ENCODE data around the gene TBRG4.

TBRG4 gene

DNA sequence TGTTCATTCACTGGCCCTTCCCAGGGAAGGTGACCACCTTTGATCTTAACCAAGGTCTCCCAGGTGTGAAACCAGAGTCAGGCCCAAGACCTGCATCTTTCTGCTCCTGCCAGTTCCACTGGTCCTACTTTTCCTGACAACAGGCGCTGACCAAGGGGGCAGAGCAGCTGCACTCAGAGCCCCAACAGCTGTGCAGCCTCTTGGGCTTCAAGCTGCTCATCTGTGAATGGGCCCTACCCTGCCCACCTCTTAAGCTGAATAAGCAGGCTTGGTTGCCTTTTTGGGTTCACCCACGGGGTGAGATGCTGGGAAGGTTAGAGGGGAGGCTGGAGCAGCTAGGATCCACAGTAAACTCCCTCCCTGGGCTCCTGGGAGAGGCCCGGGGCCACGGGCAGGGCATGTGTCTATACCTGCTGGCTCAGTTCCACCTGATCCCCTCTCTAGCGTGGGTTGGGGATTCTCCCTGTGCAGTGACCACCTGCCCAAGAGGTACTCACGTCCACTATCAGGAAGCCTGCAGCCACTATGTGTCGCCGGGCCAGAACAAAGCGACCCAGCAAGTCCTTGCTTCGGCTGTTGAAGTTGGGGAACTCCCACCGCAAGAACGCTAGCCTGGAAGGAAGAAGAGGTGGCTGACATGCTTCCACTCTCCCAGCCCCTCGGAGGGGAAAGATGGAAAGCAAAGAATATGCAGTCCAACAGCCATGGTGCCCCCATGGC, 10.6 kb downstream of the TBRG4 start:
- H3K27ac Mint-ChIP-seq, result no peak overlapping the region
- H3K4me3 Mint-ChIP-seq, result no peak overlapping the region
- H3K9me3 Mint-ChIP-seq, result no peaks in the 10 kb centered on the region
- intact Hi-C loops (cut with micrococcal nuclease), result no loop called here
- no peaks in the 10 kb centered on the region for H3K27me3 Mint-ChIP-seq
- H3K4me1 Mint-ChIP-seq (ENCODE audit: low read depth), result no peaks in the 10 kb centered on the region
- peaks cover 79% of the 10 kb centered on the region for H3K36me3 Mint-ChIP-seq (ENCODE audit: low read depth)

GRCh38 chr7:45099891-45100760, 11.4 kb downstream of the TBRG4 start:
- H3K27me3 Mint-ChIP-seq, result no peaks in the 10 kb centered on the region
- no peaks in the 10 kb centered on the region for H3K4me1 Mint-ChIP-seq (ENCODE audit: low read depth)
- peaks cover 71% of the 10 kb centered on the region for H3K36me3 Mint-ChIP-seq (ENCODE audit: low read depth)
- no peak overlapping the region for H3K27ac Mint-ChIP-seq
- intact Hi-C loops (cut with micrococcal nuclease), result no loop called here
- H3K9me3 Mint-ChIP-seq, result no peaks in the 10 kb centered on the region
- H3K4me3 Mint-ChIP-seq, result no peak overlapping the region

- no peak overlapping the region for H3K27ac Mint-ChIP-seq
- H3K4me1 Mint-ChIP-seq (ENCODE audit: low read depth), result no peaks in the 10 kb centered on the region
- no peak overlapping the region for H3K4me3 Mint-ChIP-seq
- H3K9me3 Mint-ChIP-seq, result no peaks in the 10 kb centered on the region
- intact Hi-C loops (cut with micrococcal nuclease), result no loop called here
- peaks cover 62% of the 10 kb centered on the region for H3K36me3 Mint-ChIP-seq (ENCODE audit: low read depth)
- H3K27me3 Mint-ChIP-seq, result no peaks in the 10 kb centered on the region
Observed at GRCh38 chr7:45098983-45099839, 12.3 kb downstream of the TBRG4 start.

- intact Hi-C loops (cut with micrococcal nuclease), result no loop called here
- Mint-ChIP-seq H3K4me1 (ENCODE audit: low read depth) (peaks cover 9% of the 10 kb centered on the region), H3K27ac (no peak overlapping the region), H3K27me3 (peaks cover 42% of the 10 kb centered on the region), H3K9me3 (no peaks in the 10 kb centered on the region), H3K36me3 (ENCODE audit: low read depth) (no peaks in the 10 kb centered on the region), H3K4me3 (no peak overlapping the region)
Observed at GRCh38 chr7:45092931-45093235, 18.6 kb downstream of the TBRG4 start.

DNA sequence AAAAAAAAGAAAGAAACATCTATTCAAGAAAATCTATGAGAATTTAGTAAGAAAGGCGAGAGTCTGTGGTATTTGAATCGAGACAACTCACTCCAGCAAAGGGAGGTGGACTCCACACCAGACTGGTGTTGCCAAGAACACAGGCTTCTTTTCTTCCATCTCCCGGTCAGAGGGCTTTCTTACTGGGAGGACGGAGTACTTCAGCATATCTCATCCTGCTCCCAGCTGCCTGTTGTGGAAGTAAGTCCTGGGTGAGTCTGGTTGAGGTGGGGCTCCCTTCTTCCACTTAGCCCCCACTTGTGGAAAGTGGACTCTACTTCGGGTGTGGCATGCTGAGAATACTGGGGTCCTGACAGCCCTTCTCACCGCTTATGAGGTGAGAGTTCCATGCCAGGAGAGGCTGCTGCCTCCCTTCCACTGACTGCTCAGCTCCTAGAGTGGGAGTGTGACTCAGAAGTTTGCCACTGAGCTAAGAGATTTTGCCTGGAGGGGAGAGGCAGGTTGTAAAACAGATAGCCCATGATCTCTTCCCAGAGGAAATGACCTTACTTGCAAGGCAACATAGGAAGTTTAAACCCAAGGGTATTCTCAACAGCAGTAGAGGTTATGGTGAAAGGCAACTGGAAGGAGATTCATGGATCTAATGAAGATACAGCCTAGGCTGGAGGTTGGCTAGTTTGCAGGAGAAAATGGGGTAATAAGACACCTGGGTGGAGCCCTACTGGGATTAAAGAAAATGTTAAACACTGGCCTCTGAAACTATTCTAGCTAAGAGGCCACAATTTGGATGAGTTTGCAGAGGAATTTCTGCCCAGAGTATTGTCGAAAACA, 19.2 kb downstream of the TBRG4 start:
- H3K27ac Mint-ChIP-seq, result no peak overlapping the region
- peaks cover 9% of the 10 kb centered on the region for H3K4me1 Mint-ChIP-seq (ENCODE audit: low read depth)
- intact Hi-C loops (cut with micrococcal nuclease), result no loop called here
- H3K9me3 Mint-ChIP-seq, result no peaks in the 10 kb centered on the region
- H3K27me3 Mint-ChIP-seq, result peaks cover 48% of the 10 kb centered on the region
- no peak overlapping the region for H3K4me3 Mint-ChIP-seq
- H3K36me3 Mint-ChIP-seq (ENCODE audit: low read depth), result no peaks in the 10 kb centered on the region

- H3K27ac Mint-ChIP-seq, result no peak overlapping the region
- peaks cover 9% of the 10 kb centered on the region for H3K4me1 Mint-ChIP-seq (ENCODE audit: low read depth)
- H3K36me3 Mint-ChIP-seq (ENCODE audit: low read depth), result no peaks in the 10 kb centered on the region
- intact Hi-C loops (cut with micrococcal nuclease), result no loop called here
- H3K27me3 Mint-ChIP-seq, result peaks cover 53% of the 10 kb centered on the region
- H3K4me3 Mint-ChIP-seq, result peak overlapping the region; percentile 27
- no peaks in the 10 kb centered on the region for H3K9me3 Mint-ChIP-seq
Observed at GRCh38 chr7:45089341-45089891, 22.1 kb downstream of the TBRG4 start.

GRCh38 chr7:45088821-45089340, 22.6 kb downstream of the TBRG4 start, which contains the start of gene NACAD:
Gene NACAD, minus strand, starts transcription at chr7:45088969. Its CDS starts 75 bp downstream, at chr7:45088894.
- intact Hi-C loops (cut with micrococcal nuclease), result no loop called here
- no peak within 1 kb of the TSS for H3K27ac Mint-ChIP-seq
- peak within 1 kb of the TSS; percentile 27 for H3K4me3 Mint-ChIP-seq

GRCh38 chr7:45088146-45088701, 23.3 kb downstream of the TBRG4 start:
- Mint-ChIP-seq H3K4me3 (no peak overlapping the region), H3K36me3 (ENCODE audit: low read depth) (no peaks in the 10 kb centered on the region), H3K27ac (no peak overlapping the region), H3K27me3 (peaks cover 51% of the 10 kb centered on the region), H3K4me1 (ENCODE audit: low read depth) (peaks cover 9% of the 10 kb centered on the region), H3K9me3 (no peaks in the 10 kb centered on the region)
- intact Hi-C loops (cut with micrococcal nuclease), result no loop called here

More at GRCh38 chr7:45088821-45089340, 22.6 kb downstream of the TBRG4 start, which contains the start of gene NACAD:
- Mint-ChIP-seq H3K9me3 (no peaks in the 10 kb centered on the region), H3K4me1 (ENCODE audit: low read depth) (peaks cover 9% of the 10 kb centered on the region), H3K27me3 (peaks cover 53% of the 10 kb centered on the region), H3K36me3 (ENCODE audit: low read depth) (no peaks in the 10 kb centered on the region)

- Mint-ChIP-seq H3K27me3 (peaks cover 47% of the 10 kb centered on the region), H3K9me3 (no peaks in the 10 kb centered on the region), H3K4me1 (ENCODE audit: low read depth) (peaks cover 9% of the 10 kb centered on the region), H3K27ac (no peak overlapping the region), H3K4me3 (no peak overlapping the region), H3K36me3 (ENCODE audit: low read depth) (no peaks in the 10 kb centered on the region)
- intact Hi-C loops (cut with micrococcal nuclease), result no loop called here
Observed at GRCh38 chr7:45087301-45088145, 24.0 kb downstream of the TBRG4 start.

GRCh38 chr7:45086331-45087065, 25.0 kb downstream of the TBRG4 start:
- Mint-ChIP-seq H3K4me3 (no peak overlapping the region), H3K27ac (no peak overlapping the region)
- intact Hi-C loops (cut with micrococcal nuclease), result no loop called here

GRCh38 chr7:45085619-45086200, 25.8 kb downstream of the TBRG4 start:
- no peaks in the 10 kb centered on the region for H3K36me3 Mint-ChIP-seq (ENCODE audit: low read depth)
- intact Hi-C loops (cut with micrococcal nuclease), result no loop called here
- no peak overlapping the region for H3K27ac Mint-ChIP-seq
- no peaks in the 10 kb centered on the region for H3K9me3 Mint-ChIP-seq
- peaks cover 13% of the 10 kb centered on the region for H3K4me1 Mint-ChIP-seq (ENCODE audit: low read depth)
- peaks cover 35% of the 10 kb centered on the region for H3K27me3 Mint-ChIP-seq
- no peak overlapping the region for H3K4me3 Mint-ChIP-seq

More at GRCh38 chr7:45086331-45087065, 25.0 kb downstream of the TBRG4 start:
- H3K4me1 Mint-ChIP-seq (ENCODE audit: low read depth), result peaks cover 9% of the 10 kb centered on the region
- H3K27me3 Mint-ChIP-seq, result peaks cover 36% of the 10 kb centered on the region
- no peaks in the 10 kb centered on the region for H3K9me3 Mint-ChIP-seq
- H3K36me3 Mint-ChIP-seq (ENCODE audit: low read depth), result no peaks in the 10 kb centered on the region
